Large intestine (tissue), 3 donors: ENCODE measurements around the gene PRTFDC1. TPM values are rescaled to one million over a fixed set of nuclear protein-coding genes. Genes with fewer than 3 reads are reported as not detected.

Experiments used
- DNase-seq, 2 donors: peaks; one replicate each; pipeline versions ENCODE4 v3.0.0 to v3.0.0-alpha.2; 2013
- H3K27ac ChIP-seq: one replicate; pipeline ENCODE4 v1.5.1; 2013; ENCODE audit warnings: low read length
- H3K27me3 ChIP-seq: 2 replicates; pipeline ENCODE4 v1.6.1; 2013; ENCODE audit warnings: low read length; ENCODE audit not compliant: control insufficient read depth, insufficient read depth
- H3K36me3 ChIP-seq: 2 replicates; pipeline ENCODE4 v1.6.1; 2013; ENCODE audit warnings: low read length; ENCODE audit not compliant: control insufficient read depth, insufficient read depth
- H3K4me1 ChIP-seq: one replicate; pipeline ENCODE4 v1.6.1; 2013; ENCODE audit warnings: low read length; ENCODE audit not compliant: control insufficient read depth, insufficient read depth
- H3K4me3 ChIP-seq: one replicate; pipeline ENCODE4 v1.5.1; 2013; ENCODE audit warnings: low read length
- H3K9me3 ChIP-seq: one replicate; pipeline ENCODE4 v1.6.1; 2013; ENCODE audit warnings: mild to moderate bottlenecking, low read depth, low read length, moderate library complexity; ENCODE audit not compliant: control insufficient read depth
- WGBS: methylation state at CpG from one replicate; pipeline ENCODE4 v1.1.5; 2013; ENCODE audit warnings: low lambda C conversion rate; ENCODE audit not compliant: insufficient coverage; 5-methylcytosine and 5-hydroxymethylcytosine counted together
- polyA plus RNA-seq: library from polyadenylated mRNA; unstranded; fragments of 120-200 nt; gene quantifications from one replicate; pipeline ENCODE4 v1.2.1, GENCODE V29; 2013

The PRTFDC1 gene
- polyA plus RNA-seq, 1 donor = 34.3 TPM

DNA sequence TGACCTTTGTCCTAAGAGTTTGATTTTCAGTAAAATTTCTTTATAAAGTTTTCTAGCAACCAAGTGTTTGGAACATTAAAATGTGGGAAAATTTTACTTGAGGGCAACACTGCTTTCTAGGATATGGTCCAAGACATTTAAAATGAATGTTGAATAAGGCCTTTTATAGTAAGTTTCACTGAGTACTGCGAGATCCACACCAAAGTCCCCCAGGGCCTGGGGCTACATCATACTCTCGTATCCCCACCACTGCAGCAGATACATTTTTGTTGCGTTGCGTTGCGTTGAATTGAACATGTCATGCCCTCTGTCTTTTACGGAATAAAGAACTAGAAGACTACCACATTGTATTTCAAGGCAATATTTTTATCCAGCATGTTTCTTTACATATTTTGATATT, 44.5 kb downstream of the PRTFDC1 start:
- Histone ChIP-seq H3K27ac (no peak overlapping the region), H3K9me3 (no peaks in the 10 kb centered on the region), H3K27me3 (no peaks in the 10 kb centered on the region), H3K36me3 (no peaks in the 10 kb centered on the region), H3K4me3 (no peak overlapping the region), H3K4me1 (peaks cover 17% of the 10 kb centered on the region)
- WGBS = 95% methylated on average over 4 of the region's 6 CpGs
- DNase-seq = no peak

DNA sequence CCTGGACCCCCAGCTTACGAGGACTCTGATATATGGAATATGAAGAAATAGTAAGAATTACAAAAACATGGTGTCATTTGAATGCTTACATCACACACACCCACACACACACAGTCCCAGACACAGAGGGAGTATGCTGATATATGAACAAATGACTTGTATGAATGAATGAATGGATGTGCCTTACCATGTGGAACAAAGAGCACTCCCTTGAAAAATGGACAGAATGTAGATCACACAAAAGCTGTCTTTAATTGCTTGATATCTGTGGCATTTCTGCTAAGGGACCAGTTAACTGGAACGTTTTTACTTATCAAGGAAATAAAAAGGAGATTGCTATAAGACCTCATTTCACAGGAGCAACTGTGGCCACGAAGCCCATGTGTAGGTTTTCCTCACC, 46.0 kb downstream of the PRTFDC1 start:
- Histone ChIP-seq H3K27me3 (no peaks in the 10 kb centered on the region), H3K36me3 (no peaks in the 10 kb centered on the region), H3K4me3 (no peak overlapping the region), H3K4me1 (peaks cover 29% of the 10 kb centered on the region), H3K27ac (no peak overlapping the region), H3K9me3 (no peaks in the 10 kb centered on the region)
- no peak for DNase-seq
- WGBS = no CpG with 5 or more reads among the region's 3 CpGs

DNA sequence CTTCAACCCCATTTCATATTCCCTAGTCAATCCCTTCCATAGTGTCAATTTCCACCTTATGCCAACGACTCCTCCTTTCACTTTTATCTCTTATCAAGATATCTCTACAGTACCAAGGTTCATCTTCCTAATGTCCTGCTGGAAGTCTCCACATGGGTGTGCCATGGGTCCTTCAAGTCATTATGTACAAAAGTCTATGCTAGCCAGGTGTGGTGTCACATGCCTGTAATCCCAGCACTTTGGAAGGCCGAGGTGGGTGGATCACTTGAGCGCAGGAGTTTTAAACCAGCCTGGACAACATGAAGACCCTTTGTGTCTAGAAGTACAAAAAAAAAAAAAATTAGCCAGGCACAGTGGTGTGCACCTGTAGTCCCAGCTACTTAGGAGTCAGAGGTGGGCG, 47.6 kb downstream of the PRTFDC1 start:
- peaks cover 33% of the 10 kb centered on the region for H3K4me1 ChIP-seq
- no peaks in the 10 kb centered on the region for H3K36me3 ChIP-seq
- H3K9me3 ChIP-seq = no peaks in the 10 kb centered on the region
- no peak overlapping the region for H3K4me3 ChIP-seq
- no peak overlapping the region for H3K27ac ChIP-seq
- no CpG with 5 or more reads among the region's 4 CpGs for WGBS
- H3K27me3 ChIP-seq = no peaks in the 10 kb centered on the region
- DNase-seq = peak; percentile 48 to 68

DNA sequence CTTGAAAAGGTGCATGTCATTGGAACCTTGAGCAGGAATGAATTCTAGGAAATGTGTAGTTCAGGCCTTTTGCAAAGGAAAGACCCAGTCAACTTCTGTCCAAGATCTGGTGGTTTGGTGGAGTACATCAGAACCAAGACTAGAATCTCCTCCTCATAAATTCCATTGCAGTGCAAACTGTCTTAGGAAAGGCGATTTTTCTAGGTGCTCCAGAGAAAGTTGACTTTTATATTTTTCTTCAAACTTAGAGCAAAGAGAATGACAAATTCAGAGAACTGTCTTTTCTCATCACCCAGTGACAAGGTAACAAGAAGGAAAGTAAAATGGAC, 50.0 kb downstream of the PRTFDC1 start:
- H3K4me1 ChIP-seq = peaks cover 28% of the 10 kb centered on the region
- WGBS = no CpG with 5 or more reads among the region's 1 CpG

DNA sequence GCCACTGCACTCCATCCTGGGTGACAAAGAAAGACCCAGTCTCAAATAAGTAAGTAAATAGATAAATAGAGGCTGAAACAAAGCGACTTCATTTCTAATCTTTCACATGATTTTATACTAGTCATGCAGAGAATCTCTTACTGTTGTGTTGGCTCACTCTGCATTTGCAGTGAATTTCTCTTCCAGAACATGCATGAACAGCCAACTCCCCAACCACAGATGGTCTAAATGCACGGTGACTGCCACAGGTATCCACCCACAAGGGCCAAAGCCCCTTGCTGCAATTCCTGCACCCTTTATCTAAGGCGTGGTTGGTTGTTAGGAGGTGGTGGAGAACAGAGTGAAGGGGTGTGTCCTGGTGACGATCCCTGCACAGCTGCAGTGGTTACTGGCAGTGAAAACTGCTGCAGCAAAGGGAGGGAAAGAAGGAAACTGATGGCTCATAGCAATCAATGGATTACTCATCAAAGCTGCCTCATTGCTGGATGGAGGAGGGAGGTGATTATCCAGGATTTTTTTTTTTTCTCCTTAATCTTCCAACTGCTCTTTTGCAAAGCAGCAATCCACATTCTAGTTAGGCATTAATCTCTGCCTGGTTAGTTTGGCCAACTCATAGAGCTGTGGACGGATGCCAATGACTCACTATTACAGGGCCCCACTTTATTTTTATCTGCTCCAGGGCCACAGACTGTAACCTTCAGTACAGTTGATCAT, 50.6 kb downstream of the PRTFDC1 start:
- WGBS = no CpG with 5 or more reads among the region's 5 CpGs
- H3K9me3 ChIP-seq = no peaks in the 10 kb centered on the region
- peak; percentile 85 to 94 for DNase-seq

More for the DNA sequence above, 50.0 kb downstream of the PRTFDC1 start:
- Histone ChIP-seq H3K27ac (peak overlapping the region; percentile 68), H3K9me3 (no peaks in the 10 kb centered on the region), H3K4me3 (no peak overlapping the region), H3K36me3 (no peaks in the 10 kb centered on the region), H3K27me3 (no peaks in the 10 kb centered on the region)
- no peak for DNase-seq

DNA sequence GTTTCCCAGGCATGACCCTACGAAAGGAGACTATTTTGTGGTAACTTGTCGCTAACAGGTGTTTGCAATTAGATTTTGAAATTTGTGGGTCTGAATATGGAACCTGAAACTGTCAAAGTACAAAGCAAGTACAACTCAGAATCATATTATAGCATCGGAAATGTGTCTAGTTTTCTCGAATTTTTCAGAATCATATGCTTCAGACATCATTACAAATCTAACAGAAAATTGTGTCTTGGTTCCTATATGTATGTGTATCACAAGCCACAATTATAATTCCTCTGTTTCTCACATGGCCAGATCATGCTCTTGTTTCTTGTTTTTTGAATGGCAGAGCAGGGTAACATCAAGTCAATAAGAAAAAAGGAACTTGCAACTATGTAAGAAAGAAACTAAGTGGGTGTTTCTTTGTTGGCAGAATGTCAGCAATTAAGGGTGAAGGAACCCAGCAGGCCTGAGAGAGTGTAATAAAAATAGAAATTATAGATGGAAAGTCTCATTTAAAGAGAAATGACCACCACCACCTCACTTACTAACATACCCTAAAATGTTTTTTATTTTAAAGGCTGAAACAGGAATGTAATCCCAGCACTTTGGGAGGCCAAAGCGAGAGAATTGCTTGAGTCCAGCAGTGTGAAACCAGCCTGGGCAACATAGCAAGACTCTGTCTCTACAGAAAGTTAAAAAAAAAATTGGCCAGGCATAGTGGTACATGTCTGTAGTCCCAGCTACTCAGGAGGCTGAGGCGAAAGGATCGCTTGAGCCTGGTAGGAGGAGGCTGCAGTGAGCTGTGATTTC, 51.3 kb downstream of the PRTFDC1 start:
- WGBS = 84% methylated on average over 5 of the region's 7 CpGs
- Histone ChIP-seq H3K27me3 (no peaks in the 10 kb centered on the region), H3K27ac (peak overlapping the region; percentile 68), H3K4me1 (peaks cover 28% of the 10 kb centered on the region), H3K4me3 (no peak overlapping the region), H3K36me3 (no peaks in the 10 kb centered on the region), H3K9me3 (no peaks in the 10 kb centered on the region)
- peak in 1 of 2 donors; percentile 17 for DNase-seq

More for the DNA sequence above, 50.6 kb downstream of the PRTFDC1 start:
- Histone ChIP-seq H3K27me3 (no peaks in the 10 kb centered on the region), H3K36me3 (no peaks in the 10 kb centered on the region), H3K4me1 (peaks cover 28% of the 10 kb centered on the region), H3K4me3 (no peak overlapping the region), H3K27ac (peak overlapping the region; percentile 68)

DNA sequence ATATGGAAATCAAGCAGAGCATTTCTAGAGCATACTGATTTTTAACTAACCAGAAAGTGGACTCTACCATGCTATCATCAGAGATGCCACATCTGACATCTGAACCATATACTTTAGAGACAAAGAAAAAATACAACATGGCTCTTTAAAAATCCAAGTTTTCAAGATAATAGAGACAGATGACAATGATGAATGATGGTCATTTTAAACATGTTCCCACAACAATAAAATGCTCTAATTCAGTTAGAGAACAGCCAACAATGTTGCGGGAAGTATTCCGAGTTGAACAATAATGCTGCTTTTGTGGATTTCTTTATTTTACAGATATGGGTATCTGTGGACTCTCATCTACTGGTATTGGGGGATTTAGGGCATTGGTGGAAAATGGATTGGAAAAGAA, 52.8 kb downstream of the PRTFDC1 start:
- H3K4me1 ChIP-seq = peaks cover 24% of the 10 kb centered on the region
- no peaks in the 10 kb centered on the region for H3K36me3 ChIP-seq
- no peak for DNase-seq
- WGBS = no CpG with 5 or more reads among the region's 2 CpGs
- H3K4me3 ChIP-seq = no peak overlapping the region
- H3K9me3 ChIP-seq = no peaks in the 10 kb centered on the region
- no peak overlapping the region for H3K27ac ChIP-seq
- H3K27me3 ChIP-seq = no peaks in the 10 kb centered on the region

DNA sequence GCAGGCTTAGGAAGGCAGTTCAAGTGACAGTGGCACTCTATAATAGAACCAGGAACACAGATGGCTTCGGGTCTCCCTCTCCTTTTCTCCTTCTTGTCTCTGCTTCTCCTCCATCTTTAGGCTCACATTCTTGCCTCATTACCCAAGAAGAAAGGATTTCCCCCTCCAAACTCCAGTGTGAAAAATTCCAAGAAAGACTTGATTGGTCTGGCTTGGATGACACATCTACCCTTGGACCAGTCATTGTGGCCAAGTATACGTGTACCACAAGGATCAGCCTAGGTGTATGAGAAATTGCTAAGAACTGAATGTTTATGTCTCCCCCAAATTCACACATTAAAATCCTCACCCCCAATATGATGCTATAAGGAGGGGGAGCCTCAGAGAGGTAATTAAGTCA, 53.9 kb downstream of the PRTFDC1 start:
- Histone ChIP-seq H3K27me3 (no peaks in the 10 kb centered on the region), H3K9me3 (no peaks in the 10 kb centered on the region), H3K36me3 (no peaks in the 10 kb centered on the region), H3K27ac (no peak overlapping the region), H3K4me1 (peaks cover 20% of the 10 kb centered on the region), H3K4me3 (no peak overlapping the region)
- DNase-seq = no peak
- WGBS = no CpG with 5 or more reads among the region's 2 CpGs

DNA sequence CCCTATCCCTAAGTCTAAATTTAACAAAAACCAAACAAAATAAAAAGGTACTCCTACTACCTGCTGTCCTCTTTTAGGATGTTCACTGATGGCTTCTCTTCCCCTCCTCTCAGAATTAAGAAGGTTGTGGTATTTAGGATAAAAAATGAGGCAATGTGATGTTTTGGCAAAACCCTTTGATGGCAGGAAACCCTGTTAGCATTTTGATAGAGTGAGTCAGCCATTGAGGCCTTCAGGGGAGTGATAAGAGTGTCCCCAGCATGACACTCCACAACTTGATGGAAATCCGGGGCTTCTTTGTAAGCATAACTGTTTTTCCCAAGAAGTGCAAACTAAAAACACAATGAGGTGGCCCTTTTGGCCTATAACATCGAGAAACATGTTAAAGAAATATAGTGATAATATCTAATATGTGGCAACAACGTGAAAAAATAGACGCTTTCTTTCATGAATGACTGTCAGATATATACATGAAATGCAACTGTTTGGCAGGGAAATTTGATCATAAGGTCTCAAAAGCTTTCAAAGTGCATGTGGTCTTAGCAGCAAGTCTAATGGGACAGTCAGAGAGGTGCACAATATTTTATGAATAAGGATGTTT, 55.0 kb downstream of the PRTFDC1 start:
- no peak overlapping the region for H3K4me3 ChIP-seq
- no CpG with 5 or more reads among the region's 4 CpGs for WGBS
- no peaks in the 10 kb centered on the region for H3K27me3 ChIP-seq
- H3K4me1 ChIP-seq = peaks cover 13% of the 10 kb centered on the region
- H3K36me3 ChIP-seq = no peaks in the 10 kb centered on the region
- no peaks in the 10 kb centered on the region for H3K9me3 ChIP-seq
- no peak overlapping the region for H3K27ac ChIP-seq
- no peak for DNase-seq

DNA sequence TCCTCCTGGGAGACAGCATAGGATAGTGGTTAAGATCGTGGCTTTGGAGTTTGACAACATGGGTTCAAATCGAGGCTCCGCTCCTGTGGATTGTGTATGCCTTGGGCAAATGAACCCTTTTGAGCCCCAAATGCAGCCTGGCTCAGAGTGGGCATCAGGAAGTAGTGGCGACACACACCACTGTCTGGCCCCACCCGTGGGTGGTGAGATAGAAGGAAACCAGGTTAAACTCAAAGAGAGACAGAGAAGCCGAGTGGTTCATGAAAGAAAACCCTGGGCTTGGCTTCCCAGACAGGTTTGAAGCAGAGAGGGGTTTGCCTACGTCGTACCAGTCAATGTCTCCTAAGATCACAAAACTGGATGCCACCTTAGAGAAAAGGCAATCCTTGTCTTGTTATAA, 57.7 kb downstream of the PRTFDC1 start:
- WGBS = 100% methylated on average over 2 of the region's 8 CpGs
- Histone ChIP-seq H3K36me3 (no peaks in the 10 kb centered on the region), H3K4me3 (no peak overlapping the region), H3K27me3 (no peaks in the 10 kb centered on the region), H3K4me1 (no peaks in the 10 kb centered on the region), H3K27ac (no peak overlapping the region), H3K9me3 (no peaks in the 10 kb centered on the region)
- DNase-seq = no peak
